Upper lobe of left lung (tissue), 6 donors: ENCODE data around the gene R3HDM2. TPM values are rescaled to one million over a fixed set of nuclear protein-coding genes. Genes with fewer than 3 reads are reported as not detected.

Experiments
- ATAC-seq, 2 donors: fragments of 200-7000 bp; cut with Tn5 transposase; one replicate each; pipeline ENCODE4 v1.9.1; 2022; ENCODE audit warnings: mild to moderate bottlenecking in 2 of 2, moderate library complexity in 2 of 2; ENCODE audit not compliant: low FRiP score in 2 of 2
- DNase-seq, 2 donors: peaks; one replicate each; pipeline ENCODE4 v3.0.0-alpha.2; 2019 to 2020
- H3K27ac ChIP-seq, 4 donors: fragments of 200-600 bp; sonication (generic); one replicate each; pipeline ENCODE4 v1.5.1; 2016 to 2019
- H3K27me3 ChIP-seq, 4 donors: fragments of 200-600 bp; sonication (generic); one replicate each; pipeline ENCODE4 v1.5.1; 2017 to 2019
- H3K36me3 ChIP-seq, 4 donors: fragments of 200-600 bp; sonication (generic); one replicate each; pipeline ENCODE4 v1.5.1; 2016 to 2019
- H3K4me1 ChIP-seq, 4 donors: fragments of 200-600 bp; sonication (generic); one replicate each; pipeline ENCODE4 v1.5.1; 2018 to 2019
- H3K4me3 ChIP-seq, 4 donors: fragments of 200-600 bp; sonication (generic); one replicate each; pipeline ENCODE4 v1.5.1; 2017 to 2019; ENCODE audit warnings: mild to moderate bottlenecking in 2 of 4, moderate library complexity in 1 of 4
- H3K9me3 ChIP-seq, 4 donors: fragments of 200-600 bp; sonication (generic); one replicate each; pipeline ENCODE4 v1.5.1; 2018 to 2019
- CTCF ChIP-seq, 6 experiments: fragments of 450-650 bp in 4 of 6; fragments of 200-600 bp in 2 of 6; sonication (generic) in 2 of 6; IDR thresholded peaks; one replicate each; pipeline ENCODE4 v1.5.1; 2016 to 2019; ENCODE audit warnings: antibody characterized with exemption in 6 of 6
- EP300 ChIP-seq, 4 donors: sonication (generic); formaldehyde crosslinking; IDR thresholded peaks; one replicate each; pipeline ENCODE4 v1.5.1; 2017; ENCODE audit warnings: antibody characterized with exemption in 4 of 4, control low read depth in 2 of 4
- POLR2A ChIP-seq, 4 donors: fragments of 450-650 bp; IDR thresholded peaks; one replicate each; pipeline ENCODE4 v1.5.1; 2016 to 2017; ENCODE audit warnings: antibody characterized with exemption in 4 of 4, mild to moderate bottlenecking in 2 of 4
- POLR2AphosphoS5 ChIP-seq, 2 donors: sonication (generic); formaldehyde crosslinking; IDR thresholded peaks; one replicate each; pipeline ENCODE4 v1.5.1; 2017; ENCODE audit warnings: antibody characterized with exemption in 2 of 2
- WGBS, 2 donors: methylation state at CpG; one replicate each; pipeline ENCODE4 v1.1.5; 2017 to 2018; 5-methylcytosine and 5-hydroxymethylcytosine counted together
- total RNA-seq, 6 donors: library from RNA; depleted of rRNA in 4 of 6; stranded (reverse); fragments of >200 nt in 4 of 6; gene quantifications; one replicate each; pipeline versions ENCODE4 v1.1.0 to v1.2.1, GENCODE V29; 2016 to 2021
- donor health status: DM: no; HTN: no; CAD: no; lungs with moderate emphysema.
- donor health status: DM: no; HTN: yes; CAD: no; lungs with severe emphysema.

The R3HDM2 gene
- total RNA-seq, 6 donors from 2014 or later, result 39.2 to 94.3 (median 59.2) TPM

GRCh38 chr12:57476993-57477709 lies 46.3 kb upstream of the R3HDM2 start:
- H3K4me1 ChIP-seq, result peaks cover 16 to 37% (median 25%) of the 10 kb centered on the region in 4 donors
- TF ChIP-seq CTCF (IDR thresholded peaks at IDR 0.05) (no peak), POLR2A (IDR thresholded peaks at IDR 0.05) (no peak), EP300 (IDR thresholded peaks at IDR 0.05) (no peak), POLR2AphosphoS5 (IDR thresholded peaks at IDR 0.05) (no peak)
- no peaks in the 10 kb centered on the region for H3K9me3 ChIP-seq
- ATAC-seq (no peak), DNase-seq (no peak)
- H3K27ac ChIP-seq, result peak overlapping the region; percentile 75 to 90 (median 82)
- peak overlapping the region in 3 of 4 donors; percentile 40 to 54 (median 50) for H3K4me3 ChIP-seq
- peaks cover 0 to 3% (median 0%) of the 10 kb centered on the region in 4 donors for H3K36me3 ChIP-seq
- peaks cover 0 to 24% (median 6%) of the 10 kb centered on the region in 4 donors for H3K27me3 ChIP-seq
- WGBS, 2 donors, result 55 to 57% methylated on average over 15 of the region's 15 CpGs

GRCh38 chr12:57476162-57476992 lies 45.5 kb upstream of the R3HDM2 start:
- Histone ChIP-seq H3K4me3 (peak overlapping the region in 3 of 4 donors; percentile 40 to 54 (median 50)), H3K27ac (peak overlapping the region; percentile 75 to 90 (median 82)), H3K27me3 (peaks cover 0 to 24% (median 6%) of the 10 kb centered on the region in 4 donors), H3K36me3 (peaks cover 0 to 3% (median 0%) of the 10 kb centered on the region in 4 donors), H3K9me3 (no peaks in the 10 kb centered on the region), H3K4me1 (peaks cover 16 to 37% (median 25%) of the 10 kb centered on the region in 4 donors)
- DNase-seq (peak; percentile 65 to 86), ATAC-seq (peak; percentile 40 to 56)
- 12 to 13% methylated on average over 28 to 29 of the region's 29 CpGs for WGBS, 2 donors
- TF ChIP-seq POLR2A (IDR thresholded peaks at IDR 0.05), result no peak
- TF ChIP-seq EP300 (IDR thresholded peaks at IDR 0.05), result no peak
- TF ChIP-seq POLR2AphosphoS5 (IDR thresholded peaks at IDR 0.05), result no peak
- TF ChIP-seq CTCF (IDR thresholded peaks at IDR 0.05), result peak in 5 of 6 experiments; percentile 34 to 57 (median 48)

- H3K27me3 ChIP-seq, result peaks cover 0 to 24% (median 6%) of the 10 kb centered on the region in 4 donors
- H3K27ac ChIP-seq, result peak overlapping the region in 3 of 4 donors; percentile 75 to 90 (median 87)
- peak overlapping the region in 3 of 4 donors; percentile 40 to 54 (median 50) for H3K4me3 ChIP-seq
- H3K9me3 ChIP-seq, result no peaks in the 10 kb centered on the region
- peaks cover 0 to 3% (median 0%) of the 10 kb centered on the region in 4 donors for H3K36me3 ChIP-seq
- 21 to 29% methylated on average over 40 to 77 of the region's 84 CpGs for WGBS, 2 donors
- H3K4me1 ChIP-seq, result peaks cover 14 to 37% (median 25%) of the 10 kb centered on the region in 4 donors
- ATAC-seq (peak in 1 of 2 donors; percentile 42), DNase-seq (peak in 1 of 2 donors; percentile 89)
- TF ChIP-seq POLR2AphosphoS5 (IDR thresholded peaks at IDR 0.05) (no peak), CTCF (IDR thresholded peaks at IDR 0.05) (no peak), POLR2A (IDR thresholded peaks at IDR 0.05) (no peak), EP300 (IDR thresholded peaks at IDR 0.05) (no peak)
These were observed 44.7 kb upstream of the R3HDM2 start for GRCh38 chr12:57475271-57476161.

GRCh38 chr12:57474862-57475261 lies 44.0 kb upstream of the R3HDM2 start:
- DNase-seq (no peak), ATAC-seq (no peak)
- no peaks in the 10 kb centered on the region for H3K9me3 ChIP-seq
- peak overlapping the region in 1 of 4 donors; percentile 54 for H3K4me3 ChIP-seq
- TF ChIP-seq POLR2AphosphoS5 (IDR thresholded peaks at IDR 0.05), result no peak
- TF ChIP-seq POLR2A (IDR thresholded peaks at IDR 0.05), result no peak
- TF ChIP-seq CTCF (IDR thresholded peaks at IDR 0.05), result no peak
- no peak for TF ChIP-seq EP300 (IDR thresholded peaks at IDR 0.05)
- H3K4me1 ChIP-seq, result peaks cover 13 to 37% (median 25%) of the 10 kb centered on the region in 4 donors
- peaks cover 0 to 4% (median 1%) of the 10 kb centered on the region in 4 donors for H3K36me3 ChIP-seq
- no peak overlapping the region for H3K27ac ChIP-seq
- peaks cover 0 to 24% (median 6%) of the 10 kb centered on the region in 4 donors for H3K27me3 ChIP-seq
- 80 to 81% methylated on average over 7 of the region's 7 CpGs for WGBS, 2 donors
